ENCODE measurements around the gene HJURP.

HJURP gene

GRCh38 chr2:233848276-233848675, 6.1 kb downstream of the HJURP start:
- DNase-seq, result no peak

- DNase-seq, result no peak
Measured at GRCh38 chr2:233847248-233847898, 7.0 kb downstream of the HJURP start.

GRCh38 chr2:233846387-233847247, 7.7 kb downstream of the HJURP start:
- DNase-seq, result no peak

- no peak for DNase-seq
Measured at GRCh38 chr2:233845301-233846060, 8.9 kb downstream of the HJURP start.

- DNase-seq, result no peak
Measured at GRCh38 chr2:233844836-233845235, 9.5 kb downstream of the HJURP start.

GRCh38 chr2:233844064-233844807, 10.1 kb downstream of the HJURP start:
- DNase-seq, result no peak

GRCh38 chr2:233841183-233841582, 13.2 kb downstream of the HJURP start:
- DNase-seq, result no peak

GRCh38 chr2:233840520-233840919, 13.8 kb downstream of the HJURP start:
- no peak for DNase-seq

- no peak for DNase-seq
Measured at GRCh38 chr2:233839447-233839820, 14.9 kb downstream of the HJURP start.

- no peak for DNase-seq
Measured at GRCh38 chr2:233838726-233839446, 15.4 kb downstream of the HJURP start.

- DNase-seq, result no peak
Measured at GRCh38 chr2:233838251-233838650, 16.1 kb downstream of the HJURP start.

- no peak for DNase-seq
Measured at GRCh38 chr2:233837694-233838229, 16.6 kb downstream of the HJURP start.

GRCh38 chr2:233836359-233836758, 18.0 kb downstream of the HJURP start:
- no peak for DNase-seq

- DNase-seq, result no peak
Measured at GRCh38 chr2:233835230-233836186, 18.8 kb downstream of the HJURP start.

GRCh38 chr2:233833345-233833744, 21.0 kb downstream of the HJURP start:
- no peak for DNase-seq

GRCh38 chr2:233832869-233833311, 21.4 kb downstream of the HJURP start:
- DNase-seq, result no peak

- DNase-seq, result no peak
Measured at GRCh38 chr2:233832414-233832813, 21.9 kb downstream of the HJURP start.

- no peak for DNase-seq
Measured at GRCh38 chr2:233831861-233832260, 22.5 kb downstream of the HJURP start.

- DNase-seq, result no peak
Measured at GRCh38 chr2:233831011-233831721, 23.2 kb downstream of the HJURP start.

Data from GOT3 (cell line).